PFSK-1 (cell line): Measurements from ENCODE around the gene CRIP2.

Experiments
- POLR2AphosphoS5 ChIP-seq: IDR thresholded peaks from 2 replicates; pipeline ENCODE4 v1.6.1; 2012; ENCODE audit warnings: low read depth, mild to moderate bottlenecking, control low read depth, low read length, moderate library complexity
- REST ChIP-seq, 2 experiments: IDR thresholded peaks; 2 replicates each; pipeline versions ENCODE4 v1.6.1 to v1.8.0; 2011 to 2012; ENCODE audit warnings: low read depth in 2 of 2, low read length in 2 of 2, control low read depth in 1 of 2, inconsistent platforms in 1 of 2, mild to moderate bottlenecking in 1 of 2, moderate library complexity in 1 of 2; ENCODE audit not compliant: insufficient read depth in 1 of 2
- SIN3A ChIP-seq: IDR thresholded peaks from 2 replicates; pipeline ENCODE4 v1.6.1; 2012; ENCODE audit warnings: mild to moderate bottlenecking, low read length, moderate library complexity, borderline replicate concordance; ENCODE audit not compliant: insufficient read depth
- TAF1 ChIP-seq: IDR thresholded peaks from 2 replicates; pipeline ENCODE4 v1.6.1; 2012; ENCODE audit warnings: low read length, control low read depth, borderline replicate concordance; ENCODE audit not compliant: insufficient read depth

GRCh38 chr14:105484069-105484996 lies 9.7 kb downstream of the CRIP2 start:
- TF ChIP-seq TAF1 (no peak), POLR2AphosphoS5 (no peak), REST (IDR thresholded peaks at IDR 0.05; ENCODE audit: insufficient read depth in 1 of 2, low read depth in 2 of 2, low read length in 2 of 2) (no peak), SIN3A (no peak)
